GM06990 (cell line): ENCODE results near the gene ALOXE3.

ENCODE experiments used
- DNase-seq: peaks from one replicate; pipeline ENCODE4 v3.0.0-alpha.2; 2011; ENCODE audit not compliant: insufficient read length; ENCODE audit errors: extremely low read depth
- H3K27me3 ChIP-seq: replicated peaks from 2 replicates; pipeline ENCODE4 v1.6.0; 2011; ENCODE audit warnings: low read length; ENCODE audit not compliant: control insufficient read depth, insufficient read depth
- H3K36me3 ChIP-seq: 2 replicates; pipeline ENCODE4 v1.5.1; 2011; ENCODE audit warnings: low read length; ENCODE audit not compliant: control insufficient read depth, insufficient read depth
- H3K4me3 ChIP-seq: replicated peaks from 2 replicates; pipeline ENCODE4 v1.5.1; 2011; ENCODE audit warnings: low read depth, mild to moderate bottlenecking, control low read depth, low read length
- CTCF ChIP-seq: IDR thresholded peaks from 2 replicates; pipeline ENCODE4 v1.5.1; 2011; ENCODE audit warnings: low read length, control low read depth, mild to moderate bottlenecking, inconsistent platforms; ENCODE audit not compliant: insufficient read depth, poor library complexity, severe bottlenecking

ALOXE3 gene

GRCh38 chr17:8047769-8048110, 70.6 kb downstream of the ALOXE3 start:
- Histone ChIP-seq H3K36me3 (no peaks in the 10 kb centered on the region), H3K27me3 (peaks cover 4% of the 10 kb centered on the region), H3K4me3 (no peak overlapping the region)
- TF ChIP-seq CTCF, result no peak
- no peak for DNase-seq

GRCh38 chr17:8046929-8047768, 71.2 kb downstream of the ALOXE3 start:
- TF ChIP-seq CTCF, result no peak
- DNase-seq, result no peak
- H3K4me3 ChIP-seq, result no peak overlapping the region
- peaks cover 4% of the 10 kb centered on the region for H3K27me3 ChIP-seq
- no peaks in the 10 kb centered on the region for H3K36me3 ChIP-seq

GRCh38 chr17:8046306-8046928, 71.9 kb downstream of the ALOXE3 start:
- no peak for DNase-seq

More at GRCh38 chr17:8046306-8046928, 71.9 kb downstream of the ALOXE3 start:
- Histone ChIP-seq H3K36me3 (no peaks in the 10 kb centered on the region), H3K4me3 (no peak overlapping the region), H3K27me3 (peaks cover 4% of the 10 kb centered on the region)
- TF ChIP-seq CTCF, result no peak
